ENCODE results near the gene SUCLG2.

DNA sequence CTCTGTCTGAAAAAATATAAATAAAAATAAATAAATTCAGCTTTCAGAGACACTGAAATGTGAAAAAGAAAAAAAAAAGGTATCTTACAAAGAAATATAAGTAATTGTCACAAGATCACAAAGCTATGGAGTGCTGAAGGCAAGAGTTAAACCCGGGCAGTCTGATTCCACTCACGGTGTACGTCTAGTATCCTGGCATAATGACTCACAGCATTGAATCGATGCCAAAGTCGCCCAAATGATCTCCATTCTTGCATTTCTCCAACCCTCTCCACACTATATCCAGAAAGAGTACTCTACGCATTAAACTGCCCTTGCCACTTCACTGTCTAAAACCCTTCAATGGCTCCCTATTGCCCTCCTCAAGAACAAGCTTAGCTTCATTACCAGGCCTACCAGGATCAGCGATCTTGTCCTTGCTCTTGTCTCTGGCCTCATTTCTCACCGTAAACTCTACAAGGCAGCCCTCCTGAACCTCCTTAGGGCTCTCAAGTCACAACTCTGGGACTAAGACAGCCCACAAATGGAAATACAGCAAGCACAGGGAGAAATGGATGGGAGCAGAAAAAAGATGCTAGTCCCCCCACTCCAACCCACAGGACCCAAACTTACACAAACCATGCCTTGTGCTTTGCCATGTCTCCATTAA is 7.7 kb downstream of the SUCLG2 start:
- no peak for TF ChIP-seq POLR2A (IDR thresholded peaks at IDR 0.05)
- TF ChIP-seq POLR2AphosphoS5 (IDR thresholded peaks at IDR 0.05) = no peak
- TF ChIP-seq, protein P1, sequence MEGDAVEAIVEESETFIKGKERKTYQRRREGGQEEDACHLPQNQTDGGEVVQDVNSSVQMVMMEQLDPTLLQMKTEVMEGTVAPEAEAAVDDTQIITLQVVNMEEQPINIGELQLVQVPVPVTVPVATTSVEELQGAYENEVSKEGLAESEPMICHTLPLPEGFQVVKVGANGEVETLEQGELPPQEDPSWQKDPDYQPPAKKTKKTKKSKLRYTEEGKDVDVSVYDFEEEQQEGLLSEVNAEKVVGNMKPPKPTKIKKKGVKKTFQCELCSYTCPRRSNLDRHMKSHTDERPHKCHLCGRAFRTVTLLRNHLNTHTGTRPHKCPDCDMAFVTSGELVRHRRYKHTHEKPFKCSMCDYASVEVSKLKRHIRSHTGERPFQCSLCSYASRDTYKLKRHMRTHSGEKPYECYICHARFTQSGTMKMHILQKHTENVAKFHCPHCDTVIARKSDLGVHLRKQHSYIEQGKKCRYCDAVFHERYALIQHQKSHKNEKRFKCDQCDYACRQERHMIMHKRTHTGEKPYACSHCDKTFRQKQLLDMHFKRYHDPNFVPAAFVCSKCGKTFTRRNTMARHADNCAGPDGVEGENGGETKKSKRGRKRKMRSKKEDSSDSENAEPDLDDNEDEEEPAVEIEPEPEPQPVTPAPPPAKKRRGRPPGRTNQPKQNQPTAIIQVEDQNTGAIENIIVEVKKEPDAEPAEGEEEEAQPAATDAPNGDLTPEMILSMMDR (IDR thresholded peaks at IDR 0.05) = no peak
- no peak for TF ChIP-seq EP300 (IDR thresholded peaks at IDR 0.05)
